Measurements from ENCODE around the gene PTRH1. TPM values are rescaled to one million over a fixed set of nuclear protein-coding genes. Genes with fewer than 3 reads are reported as not detected.

Gene PTRH1
- total RNA-seq, 2 donors from 2014 or later: 8.9 to 23.8 TPM

DNA sequence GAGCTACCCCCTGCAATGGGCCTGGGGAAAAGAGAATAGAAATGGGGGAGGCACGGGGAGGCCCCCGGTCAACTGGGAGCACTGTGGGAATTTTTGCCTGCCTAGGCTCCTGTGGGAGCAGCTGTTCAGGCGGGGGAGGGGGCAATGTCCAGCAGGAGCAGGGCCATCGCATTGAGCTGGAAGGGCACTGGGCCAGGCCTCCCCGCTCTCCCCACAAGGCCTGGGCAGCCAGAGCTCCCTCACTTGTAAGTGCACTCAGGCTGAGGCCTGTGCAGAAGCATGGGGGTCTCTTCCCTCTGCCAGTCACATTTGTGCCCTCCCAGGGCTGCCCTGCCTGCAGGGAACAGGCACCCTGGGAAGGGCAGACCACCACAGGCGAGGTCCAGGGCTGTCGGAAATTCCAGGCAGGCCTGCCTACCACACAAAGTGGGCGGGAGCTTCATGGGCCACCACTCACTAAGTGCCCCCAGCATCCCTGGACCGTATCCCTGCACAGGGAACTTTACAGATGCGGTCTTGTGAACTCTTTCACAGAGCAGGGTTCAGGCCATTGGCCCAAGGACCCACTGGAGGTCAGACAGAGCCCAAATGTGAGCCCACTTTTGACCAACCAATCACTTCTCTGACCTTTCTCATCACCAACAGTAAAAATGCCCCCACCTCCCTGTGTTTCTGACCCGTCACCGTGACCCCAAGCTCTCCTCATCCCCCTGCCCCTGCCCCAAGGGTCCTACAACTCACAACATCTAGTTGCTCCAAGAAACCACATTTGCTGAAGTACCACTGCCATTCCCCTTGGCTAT is 9.7 kb downstream of the PTRH1 start:
- H3K27me3 ChIP-seq: no peaks in the 10 kb centered on the region
- intact Hi-C loops (cut with DNase I): no loop called here
- no peaks in the 10 kb centered on the region for H3K9me3 ChIP-seq
- H3K4me3 ChIP-seq: no peak overlapping the region
- DNase-seq: no peak
- H3K36me3 ChIP-seq: no peaks in the 10 kb centered on the region
- no peak overlapping the region for H3K9ac ChIP-seq (ENCODE audit: low read depth in 2 of 2, low read length in 2 of 2)
- no peak for TF ChIP-seq CTCF (IDR thresholded peaks at IDR 0.05)
- no peaks in the 10 kb centered on the region for H3K4me1 ChIP-seq
- H3K27ac ChIP-seq: no peak overlapping the region

DNA sequence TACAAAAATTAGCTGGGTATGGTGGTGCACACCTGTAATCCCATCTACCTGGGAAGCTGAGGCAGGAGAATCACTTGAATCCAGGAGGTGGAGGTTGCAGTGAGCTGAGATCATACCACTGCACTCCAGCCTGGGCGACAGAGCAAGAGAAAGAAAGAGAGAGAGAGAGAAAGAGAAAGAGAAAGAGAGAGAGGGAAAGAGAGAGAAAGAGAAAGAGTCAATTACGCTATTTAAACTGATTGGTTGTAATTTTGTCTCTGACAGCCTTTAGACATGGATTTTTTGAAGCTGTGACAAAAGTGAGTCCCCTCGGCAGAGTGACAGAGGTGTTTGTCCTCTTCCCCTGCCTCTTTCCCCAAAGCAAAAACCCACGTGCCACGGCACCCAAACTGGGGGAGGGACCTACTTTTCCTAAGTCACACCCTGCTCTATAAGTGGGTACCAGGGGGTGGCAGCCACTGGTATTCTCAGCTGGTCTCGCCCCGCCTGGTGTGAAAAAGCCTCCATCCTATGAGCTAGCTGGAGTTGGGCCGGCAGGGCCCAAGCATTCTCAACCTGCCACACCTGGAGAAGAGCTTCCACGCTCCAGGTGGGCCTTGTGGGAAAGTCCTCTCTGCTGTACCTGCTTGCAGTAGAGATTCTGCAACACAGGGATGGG is 12.0 kb downstream of the PTRH1 start:
- DNase-seq: no peak
- H3K4me3 ChIP-seq: no peak overlapping the region
- H3K27me3 ChIP-seq: no peaks in the 10 kb centered on the region
- no peaks in the 10 kb centered on the region for H3K4me1 ChIP-seq
- intact Hi-C loops (cut with DNase I): no loop called here
- no peaks in the 10 kb centered on the region for H3K9me3 ChIP-seq
- H3K36me3 ChIP-seq: no peaks in the 10 kb centered on the region
- no peak for TF ChIP-seq CTCF (IDR thresholded peaks at IDR 0.05)
- no peak overlapping the region for H3K27ac ChIP-seq
- no peak overlapping the region for H3K9ac ChIP-seq (ENCODE audit: low read depth in 2 of 2, low read length in 2 of 2)

DNA sequence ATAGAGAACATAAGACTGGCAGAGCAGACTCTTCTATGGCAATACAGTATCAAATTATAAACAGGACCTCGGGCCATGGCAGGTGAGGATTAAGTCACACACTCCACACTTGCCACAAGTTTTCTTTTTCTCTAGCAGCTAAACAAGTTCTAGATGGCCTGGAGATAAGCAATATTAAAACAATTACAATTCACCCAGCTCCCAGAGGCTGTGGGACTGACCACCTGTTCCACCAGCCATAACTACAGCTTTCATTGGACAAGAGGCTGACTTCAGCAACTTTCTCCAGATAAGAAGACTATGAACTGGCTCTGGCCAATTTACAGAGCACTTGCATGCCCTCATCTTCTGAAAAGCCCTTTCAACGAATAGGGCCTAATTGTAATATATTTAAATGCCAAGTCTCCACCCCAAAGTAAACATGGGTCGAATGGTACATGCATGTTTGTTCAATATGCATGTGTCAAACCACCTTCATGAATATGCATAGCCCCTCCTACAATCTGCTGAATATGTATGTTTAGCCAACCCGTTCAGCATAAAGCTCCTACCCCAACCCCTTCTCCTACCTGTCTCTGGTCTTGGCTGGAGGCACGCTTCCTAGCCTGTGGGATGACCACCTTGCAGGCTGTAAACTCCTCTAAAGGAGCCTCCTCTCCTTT is 14.7 kb downstream of the PTRH1 start:
- Histone ChIP-seq H3K9ac (ENCODE audit: low read depth in 2 of 2, low read length in 2 of 2) (no peak overlapping the region), H3K27me3 (no peaks in the 10 kb centered on the region), H3K9me3 (no peaks in the 10 kb centered on the region), H3K36me3 (no peaks in the 10 kb centered on the region), H3K4me3 (no peak overlapping the region), H3K27ac (no peak overlapping the region), H3K4me1 (no peaks in the 10 kb centered on the region)
- intact Hi-C loops (cut with DNase I): no loop called here
- DNase-seq: no peak
- TF ChIP-seq CTCF (IDR thresholded peaks at IDR 0.05): no peak

DNA sequence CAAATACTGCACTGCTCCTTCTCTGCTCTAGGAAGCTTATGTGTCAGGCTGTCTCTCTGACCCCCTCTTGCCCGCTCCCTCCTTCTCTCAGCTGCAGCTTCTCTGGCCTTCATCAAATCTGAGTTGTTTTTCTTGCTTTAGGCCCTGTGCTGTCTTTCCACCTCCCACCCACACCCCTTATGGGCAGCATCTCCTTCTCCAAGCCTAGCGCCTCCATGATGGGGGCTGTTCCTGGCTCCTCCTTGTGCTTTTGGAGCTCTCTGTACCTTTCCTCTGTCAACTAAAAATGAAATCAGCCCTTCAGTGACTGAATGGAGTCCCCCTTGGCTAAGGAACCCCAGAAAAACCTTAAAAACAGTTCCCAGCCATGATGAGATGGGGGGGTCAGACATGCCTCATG is 15.3 kb downstream of the PTRH1 start:
- DNase-seq: no peak
- Histone ChIP-seq H3K27me3 (no peaks in the 10 kb centered on the region), H3K4me3 (no peak overlapping the region), H3K36me3 (no peaks in the 10 kb centered on the region), H3K9ac (ENCODE audit: low read depth in 2 of 2, low read length in 2 of 2) (no peak overlapping the region), H3K4me1 (no peaks in the 10 kb centered on the region), H3K9me3 (no peaks in the 10 kb centered on the region), H3K27ac (no peak overlapping the region)
- no peak for TF ChIP-seq CTCF (IDR thresholded peaks at IDR 0.05)
- intact Hi-C loops (cut with DNase I): no loop called here

GRCh38 chr9:127698985-127699670 is 16.3 kb downstream of the PTRH1 start:
- Histone ChIP-seq H3K4me3 (peak overlapping the region; percentile 13), H3K4me1 (no peaks in the 10 kb centered on the region), H3K27me3 (no peaks in the 10 kb centered on the region), H3K9me3 (no peaks in the 10 kb centered on the region), H3K27ac (peak overlapping the region; percentile 67), H3K9ac (ENCODE audit: low read depth in 2 of 2, low read length in 2 of 2) (no peak overlapping the region), H3K36me3 (no peaks in the 10 kb centered on the region)
- TF ChIP-seq CTCF (IDR thresholded peaks at IDR 0.05): no peak
- DNase-seq: peak; percentile 97
- intact Hi-C loops (cut with DNase I): no loop called here

All from colonic mucosa (tissue), 4 donors.